ENCODE measurements around the gene GNG4. TPM values are rescaled to one million over a fixed set of nuclear protein-coding genes. Genes with fewer than 3 reads are reported as not detected.

The GNG4 gene
- total RNA-seq, 2 experiments from 2014 or later, result not detected

DNA sequence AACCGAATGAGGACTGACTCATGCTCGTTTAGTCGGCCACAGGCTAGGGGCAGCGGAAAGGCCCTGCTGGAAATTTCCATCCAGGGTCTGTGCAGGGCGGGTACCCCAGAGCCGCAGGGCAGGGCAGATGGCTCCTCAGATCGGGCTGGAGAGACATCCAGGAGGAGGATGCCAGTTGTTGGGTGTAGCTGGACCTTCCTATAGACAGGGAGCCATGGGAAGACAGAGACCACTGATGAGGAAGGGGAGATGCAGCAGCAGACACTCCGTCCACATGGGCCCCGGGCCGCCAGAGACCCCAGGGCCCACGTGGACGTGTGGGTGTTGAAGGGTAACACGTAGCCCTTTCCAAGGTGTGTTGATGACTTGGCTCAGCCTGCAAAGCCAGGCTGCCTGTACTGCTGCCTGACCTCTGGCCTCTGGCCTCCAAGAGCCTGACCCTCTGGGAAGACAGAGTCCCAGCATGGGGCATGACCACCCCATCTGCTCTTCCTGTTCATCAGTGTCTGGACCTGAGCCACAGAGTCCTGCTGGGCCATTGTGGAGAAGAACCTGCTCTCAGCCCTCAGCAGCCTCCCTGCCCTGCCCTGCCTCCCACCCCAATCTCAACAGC lies 4.8 kb downstream of the GNG4 start:
- H3K36me3 ChIP-seq (ENCODE audit: insufficient read depth, low read length), result no peaks in the 10 kb centered on the region
- no peaks in the 10 kb centered on the region for H3K9me2 ChIP-seq (ENCODE audit: insufficient read depth, low read length)
- no peaks in the 10 kb centered on the region for H3K9me3 ChIP-seq (ENCODE audit: low read length)
- no peak overlapping the region for H3K27ac ChIP-seq (ENCODE audit: low read depth, low read length, poor library complexity, severe bottlenecking)
- H3K79me2 ChIP-seq (ENCODE audit: insufficient read depth, low read depth, low read length), result no peaks in the 10 kb centered on the region
- no peak overlapping the region for H2AFZ ChIP-seq (ENCODE audit: low read length)
- no peak overlapping the region for H3K4me2 ChIP-seq (ENCODE audit: low read length)
- ChIA-PET CTCF (ENCODE audit: unreplicated experiment) (no interaction called here), POLR2A (no interaction called here)
- peaks cover 6% of the 10 kb centered on the region for H3K4me1 ChIP-seq (ENCODE audit: insufficient read depth, low read length, poor library complexity, severe bottlenecking)
- no peak for DNase-seq (ENCODE audit: low spot score)
- intact Hi-C loops (cut with micrococcal nuclease; ENCODE audit: unreplicated experiment), result no loop called here
- no peak overlapping the region for H3K4me3 ChIP-seq (ENCODE audit: low read depth, low read length, poor library complexity, severe bottlenecking)
- BruUV-seq (replicated peaks), result no TSS peak
- no peaks in the 10 kb centered on the region for H4K20me1 ChIP-seq (ENCODE audit: insufficient read depth, low read length)
- TF ChIP-seq EZH2phosphoT487 (IDR thresholded peaks at IDR 0.05; ENCODE audit: borderline replicate concordance, low read depth, low read length), result no peak
- no peak for TF ChIP-seq CTCF (conservative IDR thresholded peaks at IDR 0.05; ENCODE audit: low read length)

- H3K9me2 ChIP-seq (ENCODE audit: insufficient read depth, low read length), result no peaks in the 10 kb centered on the region
- H3K4me3 ChIP-seq (ENCODE audit: low read depth, low read length, poor library complexity, severe bottlenecking), result no peak overlapping the region
- H3K79me2 ChIP-seq (ENCODE audit: insufficient read depth, low read depth, low read length), result no peaks in the 10 kb centered on the region
- no peak overlapping the region for H3K4me2 ChIP-seq (ENCODE audit: low read length)
- H4K20me1 ChIP-seq (ENCODE audit: insufficient read depth, low read length), result no peaks in the 10 kb centered on the region
- CTCF ChIA-PET (ENCODE audit: unreplicated experiment), result no interaction called here
- H3K4me1 ChIP-seq (ENCODE audit: insufficient read depth, low read length, poor library complexity, severe bottlenecking), result peaks cover 6% of the 10 kb centered on the region
- BruUV-seq (replicated peaks), result no TSS peak
- no peak for DNase-seq (ENCODE audit: low spot score)
- H3K27ac ChIP-seq (ENCODE audit: low read depth, low read length, poor library complexity, severe bottlenecking), result no peak overlapping the region
- POLR2A ChIA-PET, result no interaction called here
- no peaks in the 10 kb centered on the region for H3K36me3 ChIP-seq (ENCODE audit: insufficient read depth, low read length)
- H2AFZ ChIP-seq (ENCODE audit: low read length), result no peak overlapping the region
- H3K9me3 ChIP-seq (ENCODE audit: low read length), result no peaks in the 10 kb centered on the region
- TF ChIP-seq EZH2phosphoT487 (IDR thresholded peaks at IDR 0.05; ENCODE audit: borderline replicate concordance, low read depth, low read length), result no peak
- intact Hi-C loops (cut with micrococcal nuclease; ENCODE audit: unreplicated experiment), result no loop called here
Observed at GRCh38 chr1:235643837-235644692, 5.5 kb downstream of the GNG4 start.

DNA sequence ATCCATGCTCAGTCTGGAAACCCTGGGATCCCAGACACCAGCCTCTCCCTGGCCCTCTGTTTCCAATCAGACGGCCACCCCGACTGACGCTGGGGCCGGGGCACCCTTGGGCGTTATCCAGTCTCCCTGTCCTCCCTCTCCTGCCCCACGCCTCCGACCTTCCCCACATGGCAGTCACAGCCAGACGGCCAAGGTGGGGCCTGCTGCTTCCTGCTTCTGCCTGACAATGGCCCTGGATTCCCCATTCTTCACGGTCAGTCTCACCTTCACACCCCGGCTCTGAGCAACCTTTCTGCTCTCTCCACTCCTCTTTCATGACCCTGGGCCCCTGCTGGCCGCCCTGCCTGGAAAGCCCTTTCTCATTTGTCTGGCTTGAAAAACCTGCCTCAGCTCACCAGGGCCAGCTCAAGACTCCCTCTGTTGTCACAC lies 6.6 kb downstream of the GNG4 start:
- Histone ChIP-seq H3K9me3 (ENCODE audit: low read length) (no peaks in the 10 kb centered on the region), H3K9me2 (ENCODE audit: insufficient read depth, low read length) (no peaks in the 10 kb centered on the region), H3K4me2 (ENCODE audit: low read length) (no peak overlapping the region), H3K4me1 (ENCODE audit: insufficient read depth, low read length, poor library complexity, severe bottlenecking) (peaks cover 6% of the 10 kb centered on the region), H2AFZ (ENCODE audit: low read length) (no peak overlapping the region), H3K79me2 (ENCODE audit: insufficient read depth, low read depth, low read length) (no peaks in the 10 kb centered on the region), H3K4me3 (ENCODE audit: low read depth, low read length, poor library complexity, severe bottlenecking) (no peak overlapping the region), H4K20me1 (ENCODE audit: insufficient read depth, low read length) (no peaks in the 10 kb centered on the region), H3K36me3 (ENCODE audit: insufficient read depth, low read length) (no peaks in the 10 kb centered on the region), H3K27ac (ENCODE audit: low read depth, low read length, poor library complexity, severe bottlenecking) (no peak overlapping the region)
- CTCF ChIA-PET (ENCODE audit: unreplicated experiment), result no interaction called here
- POLR2A ChIA-PET, result no interaction called here
- TF ChIP-seq CTCF (conservative IDR thresholded peaks at IDR 0.05; ENCODE audit: low read length) (no peak), EZH2phosphoT487 (IDR thresholded peaks at IDR 0.05; ENCODE audit: borderline replicate concordance, low read depth, low read length) (no peak)
- no peak for DNase-seq (ENCODE audit: low spot score)
- no TSS peak for BruUV-seq (replicated peaks)
- intact Hi-C loops (cut with micrococcal nuclease; ENCODE audit: unreplicated experiment), result no loop called here

All from OCI-LY7 (cell line).